GM23338 (cell line): ENCODE data around the gene SLX4IP. TPM values are rescaled to one million over a fixed set of nuclear protein-coding genes. Genes with fewer than 3 reads are reported as not detected.

ENCODE experiments used
- ATAC-seq: fragments of 200-7000 bp; cut with Tn5 transposase; 3 replicates; pipeline ENCODE4 v1.9.1; 2020
- DNase-seq: peaks from one replicate; pipeline ENCODE4 v3.0.0-alpha.2; 2015; ENCODE audit warnings: low spot score
- H2AFZ ChIP-seq: fragments of 200-600 bp; sonication (generic); 2 replicates; pipeline ENCODE4 v1.8.0; 2016; ENCODE audit warnings: antibody characterized with exemption, mild to moderate bottlenecking, moderate library complexity
- H3F3A ChIP-seq: fragments of 200-600 bp; sonication (generic); replicated peaks from 2 replicates; pipeline ENCODE4 v1.8.0; 2017; ENCODE audit warnings: antibody characterized with exemption, mixed run types, low read depth
- H3K27ac ChIP-seq: fragments of 200-600 bp; sonication (generic); 2 replicates; pipeline ENCODE4 v1.6.1; 2016; ENCODE audit warnings: low read depth
- H3K27me3 ChIP-seq: fragments of 200-600 bp; sonication (generic); 2 replicates; pipeline ENCODE4 v1.8.0; 2016; ENCODE audit warnings: mild to moderate bottlenecking, mixed run types, moderate library complexity; ENCODE audit not compliant: insufficient read depth
- H3K36me3 ChIP-seq: fragments of 200-600 bp; sonication (generic); 2 replicates; pipeline ENCODE4 v1.8.0; 2016; ENCODE audit warnings: mild to moderate bottlenecking; ENCODE audit not compliant: insufficient read depth
- H3K4me1 ChIP-seq: fragments of 200-600 bp; sonication (generic); 2 replicates; pipeline ENCODE4 v1.8.0; 2016; ENCODE audit warnings: mild to moderate bottlenecking, moderate library complexity; ENCODE audit not compliant: insufficient read depth
- H3K4me2 ChIP-seq: fragments of 200-600 bp; sonication (generic); 2 replicates; pipeline ENCODE4 v1.7.1; 2017; ENCODE audit warnings: mixed run types
- H3K4me3 ChIP-seq: fragments of 200-600 bp; sonication (generic); 2 replicates; pipeline ENCODE4 v1.6.1; 2016; ENCODE audit warnings: mixed run types
- H3K79me2 ChIP-seq: fragments of 200-600 bp; sonication (generic); replicated peaks from 2 replicates; pipeline ENCODE4 v1.8.0; 2017; ENCODE audit warnings: mild to moderate bottlenecking; ENCODE audit not compliant: insufficient read depth
- H3K9me2 ChIP-seq: fragments of 200-600 bp; sonication (generic); 2 replicates; pipeline ENCODE4 v1.8.0; 2017; ENCODE audit not compliant: insufficient read depth
- H4K20me1 ChIP-seq: fragments of 200-600 bp; sonication (generic); replicated peaks from 2 replicates; pipeline ENCODE4 v1.8.0; 2017; ENCODE audit warnings: mild to moderate bottlenecking; ENCODE audit not compliant: insufficient read depth
- H3K27ac Mint-ChIP-seq: 2 replicates; pipeline ENCODE4 v1.8.0; 2020; ENCODE audit warnings: inconsistent platforms, mild to moderate bottlenecking, moderate library complexity, mixed read lengths
- H3K27me3 Mint-ChIP-seq: 3 replicates; pipeline ENCODE4 v1.8.0; 2022; ENCODE audit warnings: low read depth, mild to moderate bottlenecking, moderate library complexity, mixed read lengths, inconsistent platforms; ENCODE audit not compliant: insufficient read depth, poor library complexity
- H3K36me3 Mint-ChIP-seq: 3 replicates; pipeline ENCODE4 v1.8.0; 2021; ENCODE audit warnings: low read depth, mild to moderate bottlenecking, inconsistent platforms, moderate library complexity, mixed read lengths
- H3K4me1 Mint-ChIP-seq: 3 replicates; pipeline ENCODE4 v1.8.0; 2020; ENCODE audit warnings: mild to moderate bottlenecking, inconsistent platforms, mixed read lengths
- H3K4me3 Mint-ChIP-seq: 3 replicates; pipeline ENCODE4 v1.8.0; 2021; ENCODE audit warnings: moderate library complexity, mild to moderate bottlenecking, inconsistent platforms, mixed read lengths
- H3K9me3 Mint-ChIP-seq: 3 replicates; pipeline ENCODE4 v1.8.0; 2020; ENCODE audit warnings: moderate library complexity, mild to moderate bottlenecking, inconsistent platforms, mixed read lengths
- CREB1 ChIP-seq: fragments of 250-450 bp; sonication (Bioruptor Pico); IDR thresholded peaks from 2 replicates; pipeline ENCODE4 v1.5.0; 2020; ENCODE audit warnings: low read depth, mild to moderate bottlenecking, moderate library complexity
- CTCF ChIP-seq, 2 experiments: fragments of 200-600 bp in 1 of 2; sonication (generic) in 1 of 2; conservative IDR thresholded peaks; 2 replicates each; pipeline versions ENCODE4 v1.5.1 to v1.6.1; 2016 to 2017; ENCODE audit warnings: antibody characterized with exemption in 2 of 2, low read depth in 2 of 2, mild to moderate bottlenecking in 2 of 2, moderate library complexity in 1 of 2
- EZH2 ChIP-seq: fragments of 200-600 bp; sonication (generic); IDR thresholded peaks from one replicate; pipeline ENCODE4 v1.8.0; 2017; ENCODE audit warnings: antibody characterized with exemption, mild to moderate bottlenecking, low read depth; ENCODE audit not compliant: unreplicated experiment
- EZH2phosphoT487 ChIP-seq: fragments of 200-600 bp; sonication (generic); IDR thresholded peaks from one replicate; pipeline ENCODE4 v1.8.1; 2018; ENCODE audit warnings: antibody characterized with exemption; ENCODE audit not compliant: unreplicated experiment
- JUNB ChIP-seq: IDR thresholded peaks from one replicate; pipeline ENCODE4 v1.6.1; 2016; ENCODE audit warnings: antibody characterized with exemption; ENCODE audit not compliant: unreplicated experiment
- NANOG ChIP-seq: IDR thresholded peaks from 2 replicates; pipeline ENCODE4 v1.6.1; 2016; ENCODE audit warnings: antibody characterized with exemption, borderline replicate concordance
- STAT1 ChIP-seq: IDR thresholded peaks from one replicate; pipeline ENCODE4 v1.6.1; 2016; ENCODE audit warnings: antibody characterized with exemption; ENCODE audit not compliant: unreplicated experiment
- ZNF114 ChIP-seq: fragments of 250-450 bp; sonication (Bioruptor Pico); IDR thresholded peaks from 2 replicates; pipeline ENCODE4 v1.5.0; 2020; ENCODE audit warnings: mild to moderate bottlenecking, moderate library complexity
- ZNF331 ChIP-seq: fragments of 250-450 bp; sonication (Bioruptor Pico); IDR thresholded peaks from 2 replicates; pipeline ENCODE4 v1.5.0; 2020; ENCODE audit warnings: low read depth, mild to moderate bottlenecking, moderate library complexity
- polyA plus RNA-seq: library from polyadenylated mRNA; unstranded; fragments of >200 nt; fragmentation: Nextera tagmentation; extraction: Ambion mirVana; gene quantifications from 2 replicates; pipeline ENCODE4 v1.2.1, GENCODE V29; 2016
- total RNA-seq: library from RNA; depleted of rRNA; stranded (reverse); fragments of >200 nt; shearing (Covaris generic); gene quantifications from 2 replicates; pipeline ENCODE4 v1.2.3, GENCODE V29; 2014
- TF ChIP-seq, protein P1 (sequence below): IDR thresholded peaks from 2 replicates; pipeline ENCODE4 v1.6.1; 2016; ENCODE audit warnings: antibody characterized with exemption
- TF ChIP-seq, protein P2 (sequence below): IDR thresholded peaks from one replicate; pipeline ENCODE4 v1.6.1; 2018; ENCODE audit warnings: antibody characterized with exemption; ENCODE audit not compliant: unreplicated experiment

SLX4IP gene
- total and polyA plus RNA-seq, 2 experiments from 2014 or later, result 9.1 to 9.8 TPM

DNA sequence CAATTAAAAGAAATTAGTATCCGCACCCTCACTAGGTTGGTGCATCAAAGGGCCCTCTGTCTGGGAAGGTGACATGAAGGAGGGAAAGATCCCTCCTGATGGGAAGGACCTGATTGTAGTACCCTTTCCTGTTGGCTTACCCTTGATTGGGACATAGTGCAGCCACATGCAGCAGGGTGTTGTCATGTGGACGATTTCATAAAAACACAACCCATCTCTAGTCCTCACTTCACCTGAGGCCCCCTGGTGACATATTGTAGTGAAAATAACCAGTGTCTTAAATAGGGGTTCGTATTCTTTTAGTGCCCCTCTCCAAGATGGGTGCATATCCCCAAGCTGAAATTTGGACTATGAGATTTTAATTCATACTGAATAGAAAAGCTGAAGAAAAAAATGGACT is 97.3 kb downstream of the SLX4IP start:
- ATAC-seq, result no peak

GRCh38 chr20:10536531-10536930 is 101.4 kb downstream of the SLX4IP start:
- Histone ChIP-seq H3K4me1 (peaks cover 16% of the 10 kb centered on the region), H3K27ac (no peak overlapping the region), H3K79me2 (peaks cover 6% of the 10 kb centered on the region; the same call in 1 of the 2 replicates), H4K20me1 (no peaks in the 10 kb centered on the region), H3K27me3 (no peaks in the 10 kb centered on the region), H3K9me2 (no peaks in the 10 kb centered on the region), H2AFZ (no peak overlapping the region), H3K4me3 (no peak overlapping the region), H3K36me3 (no peaks in the 10 kb centered on the region), H3F3A (no peaks in the 10 kb centered on the region), H3K4me2 (no peak overlapping the region)
- peaks cover 31% of the 10 kb centered on the region for H3K4me1 Mint-ChIP-seq
- ATAC-seq (peak; percentile 86), DNase-seq (peak; percentile 77)
- H3K27ac Mint-ChIP-seq, result no peak overlapping the region
- no peaks in the 10 kb centered on the region; the same call in 2 of the 3 replicates for H3K36me3 Mint-ChIP-seq
- no peak for TF ChIP-seq EZH2
- peak; percentile 60 to 86 for TF ChIP-seq CTCF (conservative IDR thresholded peaks at IDR 0.05; ENCODE audit: low read depth in 2 of 2)
- H3K9me3 Mint-ChIP-seq, result no peaks in the 10 kb centered on the region
- H3K27me3 Mint-ChIP-seq, result peaks cover 4% of the 10 kb centered on the region
- no peak overlapping the region for H3K4me3 Mint-ChIP-seq

More for the DNA sequence above, 97.3 kb downstream of the SLX4IP start:
- H3K27ac ChIP-seq, result no peak overlapping the region
- Mint-ChIP-seq H3K4me1 (peaks cover 10% of the 10 kb centered on the region), H3K36me3 (no peaks in the 10 kb centered on the region; the same call in 2 of the 3 replicates), H3K27me3 (peaks cover 4% of the 10 kb centered on the region), H3K27ac (no peak overlapping the region), H3K9me3 (no peaks in the 10 kb centered on the region), H3K4me3 (no peak overlapping the region)
- H3K79me2 ChIP-seq, result peaks cover 6% of the 10 kb centered on the region; the same call in 1 of the 2 replicates
- no peak for DNase-seq
- H3K9me2 ChIP-seq, result no peaks in the 10 kb centered on the region; the same call in 1 of the 2 replicates
- H3K27me3 ChIP-seq, result no peaks in the 10 kb centered on the region
- no peaks in the 10 kb centered on the region for H3F3A ChIP-seq
- no peak overlapping the region for H2AFZ ChIP-seq
- no peaks in the 10 kb centered on the region; the same call in 1 of the 2 replicates for H4K20me1 ChIP-seq
- peaks cover 7% of the 10 kb centered on the region; the same call in 1 of the 2 replicates for H3K4me1 ChIP-seq
- no peak overlapping the region for H3K4me2 ChIP-seq
- no peak for TF ChIP-seq ZNF331
- TF ChIP-seq EZH2phosphoT487, result no peak
- TF ChIP-seq NANOG, result no peak
- no peak for TF ChIP-seq CREB1 (CRISPR knock-in tag)
- no peak for TF ChIP-seq STAT1
- H3K36me3 ChIP-seq, result no peaks in the 10 kb centered on the region
- no peak overlapping the region for H3K4me3 ChIP-seq

DNA sequence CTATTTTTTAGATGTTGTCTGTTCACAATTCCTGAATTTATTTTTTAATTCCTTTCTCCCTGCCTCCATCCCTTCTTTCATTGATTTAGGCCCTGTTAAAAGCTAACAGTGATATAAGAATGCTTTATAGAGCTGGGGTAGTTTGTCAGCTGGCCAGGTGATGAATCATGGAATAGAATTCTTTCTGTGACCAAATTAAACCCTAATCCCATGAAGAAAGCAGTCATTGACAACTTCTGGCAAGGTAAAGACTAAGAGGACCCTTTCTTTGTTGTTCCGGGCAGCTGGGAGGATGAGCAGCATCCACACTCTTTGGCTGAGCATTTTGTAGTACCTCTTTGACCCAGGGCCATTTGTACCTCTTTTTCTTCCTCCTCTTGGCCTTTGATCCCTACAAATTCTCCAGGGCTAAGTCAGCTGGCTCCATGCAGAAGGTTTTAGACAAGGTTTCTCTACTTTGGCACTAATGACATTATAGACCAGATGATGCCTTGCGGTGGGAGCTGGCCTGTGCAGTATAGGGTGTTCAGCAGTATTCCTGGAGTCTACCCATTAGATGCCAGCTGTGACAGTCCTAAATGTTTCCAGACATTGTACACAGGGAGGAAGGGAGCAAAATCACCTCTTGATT is 102.9 kb downstream of the SLX4IP start:
- Histone ChIP-seq H3K36me3 (no peaks in the 10 kb centered on the region), H3K27me3 (no peaks in the 10 kb centered on the region), H3K27ac (no peak overlapping the region), H3K9me2 (no peaks in the 10 kb centered on the region), H3F3A (no peaks in the 10 kb centered on the region), H3K4me3 (no peak overlapping the region), H3K4me2 (no peak overlapping the region), H2AFZ (no peak overlapping the region), H3K79me2 (0 out of 2 replicates have a peak, but pooled peaks cover 4% of the 10 kb centered on the region), H4K20me1 (no peaks in the 10 kb centered on the region), H3K4me1 (peaks cover 25% of the 10 kb centered on the region)
- DNase-seq (no peak), ATAC-seq (no peak)
- Mint-ChIP-seq H3K4me3 (no peak overlapping the region), H3K36me3 (no peaks in the 10 kb centered on the region; the same call in 2 of the 3 replicates), H3K4me1 (peaks cover 43% of the 10 kb centered on the region), H3K27me3 (peaks cover 4% of the 10 kb centered on the region), H3K27ac (no peak overlapping the region), H3K9me3 (no peaks in the 10 kb centered on the region)
- TF ChIP-seq, protein P1, sequence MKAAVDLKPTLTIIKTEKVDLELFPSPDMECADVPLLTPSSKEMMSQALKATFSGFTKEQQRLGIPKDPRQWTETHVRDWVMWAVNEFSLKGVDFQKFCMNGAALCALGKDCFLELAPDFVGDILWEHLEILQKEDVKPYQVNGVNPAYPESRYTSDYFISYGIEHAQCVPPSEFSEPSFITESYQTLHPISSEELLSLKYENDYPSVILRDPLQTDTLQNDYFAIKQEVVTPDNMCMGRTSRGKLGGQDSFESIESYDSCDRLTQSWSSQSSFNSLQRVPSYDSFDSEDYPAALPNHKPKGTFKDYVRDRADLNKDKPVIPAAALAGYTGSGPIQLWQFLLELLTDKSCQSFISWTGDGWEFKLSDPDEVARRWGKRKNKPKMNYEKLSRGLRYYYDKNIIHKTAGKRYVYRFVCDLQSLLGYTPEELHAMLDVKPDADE, result no peak
- no peak for TF ChIP-seq NANOG
- no peak for TF ChIP-seq ZNF114 (CRISPR knock-in tag)
- TF ChIP-seq STAT1, result no peak
- no peak for TF ChIP-seq EZH2
- no peak for TF ChIP-seq JUNB
- TF ChIP-seq, protein P2, sequence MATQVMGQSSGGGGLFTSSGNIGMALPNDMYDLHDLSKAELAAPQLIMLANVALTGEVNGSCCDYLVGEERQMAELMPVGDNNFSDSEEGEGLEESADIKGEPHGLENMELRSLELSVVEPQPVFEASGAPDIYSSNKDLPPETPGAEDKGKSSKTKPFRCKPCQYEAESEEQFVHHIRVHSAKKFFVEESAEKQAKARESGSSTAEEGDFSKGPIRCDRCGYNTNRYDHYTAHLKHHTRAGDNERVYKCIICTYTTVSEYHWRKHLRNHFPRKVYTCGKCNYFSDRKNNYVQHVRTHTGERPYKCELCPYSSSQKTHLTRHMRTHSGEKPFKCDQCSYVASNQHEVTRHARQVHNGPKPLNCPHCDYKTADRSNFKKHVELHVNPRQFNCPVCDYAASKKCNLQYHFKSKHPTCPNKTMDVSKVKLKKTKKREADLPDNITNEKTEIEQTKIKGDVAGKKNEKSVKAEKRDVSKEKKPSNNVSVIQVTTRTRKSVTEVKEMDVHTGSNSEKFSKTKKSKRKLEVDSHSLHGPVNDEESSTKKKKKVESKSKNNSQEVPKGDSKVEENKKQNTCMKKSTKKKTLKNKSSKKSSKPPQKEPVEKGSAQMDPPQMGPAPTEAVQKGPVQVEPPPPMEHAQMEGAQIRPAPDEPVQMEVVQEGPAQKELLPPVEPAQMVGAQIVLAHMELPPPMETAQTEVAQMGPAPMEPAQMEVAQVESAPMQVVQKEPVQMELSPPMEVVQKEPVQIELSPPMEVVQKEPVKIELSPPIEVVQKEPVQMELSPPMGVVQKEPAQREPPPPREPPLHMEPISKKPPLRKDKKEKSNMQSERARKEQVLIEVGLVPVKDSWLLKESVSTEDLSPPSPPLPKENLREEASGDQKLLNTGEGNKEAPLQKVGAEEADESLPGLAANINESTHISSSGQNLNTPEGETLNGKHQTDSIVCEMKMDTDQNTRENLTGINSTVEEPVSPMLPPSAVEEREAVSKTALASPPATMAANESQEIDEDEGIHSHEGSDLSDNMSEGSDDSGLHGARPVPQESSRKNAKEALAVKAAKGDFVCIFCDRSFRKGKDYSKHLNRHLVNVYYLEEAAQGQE, result no peak
